GOT3 (cell line): Measurements from ENCODE around the gene ELOVL1.
"Not testable (repeated sequence)": the region's sequence is repeated elsewhere in the genome, so short reads cannot be mapped to it uniquely, and the experiment has no call there.

Source experiments
- DNase-seq: peaks from one replicate; lab custom pipeline; 2025; ENCODE audit warnings: mixed read lengths; lab: John Stamatoyannopoulos, UW

ELOVL1 gene

DNA sequence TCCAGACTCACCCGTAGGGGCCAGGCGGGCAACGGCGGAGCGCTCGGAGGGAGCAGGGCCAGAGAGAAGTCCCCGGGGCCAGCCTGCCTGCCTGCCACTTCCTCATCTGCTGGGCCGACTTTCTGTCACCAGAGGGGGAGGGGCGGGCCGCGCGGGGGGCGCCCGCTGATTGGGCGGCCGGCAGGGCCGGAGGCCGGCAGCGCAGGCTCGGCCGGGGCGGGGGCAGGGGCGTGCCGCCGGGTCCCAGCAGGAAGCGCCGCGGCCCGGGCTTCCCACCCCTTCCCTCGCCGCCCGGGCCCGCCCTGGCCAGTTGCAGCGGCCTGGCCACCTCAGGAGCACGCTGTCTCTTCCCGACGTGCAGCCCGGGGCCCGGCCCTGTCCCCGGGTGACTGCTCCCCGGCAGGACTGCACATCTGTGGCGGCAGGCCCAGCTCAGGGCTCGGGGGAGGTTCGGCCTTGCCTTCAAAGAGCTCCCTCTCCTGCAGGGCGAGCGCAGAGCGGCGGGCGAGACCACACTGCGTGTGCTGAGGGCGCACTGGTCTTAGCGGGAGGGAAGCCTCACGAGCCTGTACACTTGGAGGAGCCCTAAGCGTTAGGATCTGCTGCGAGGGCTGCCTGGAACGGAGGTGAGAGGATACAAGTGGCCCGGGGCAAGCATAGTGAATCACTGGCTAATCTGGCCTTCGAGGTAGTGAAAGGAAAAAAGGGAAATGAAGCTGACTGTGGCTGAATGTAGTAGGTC lies at the start of gene ELOVL1:
TSS of gene ELOVL1 (minus strand) at position 108 of the 742 bp plus-strand sequence. CDS start 2,402 bp downstream, outside the sequence.
- DNase-seq: peak; percentile 59

DNA sequence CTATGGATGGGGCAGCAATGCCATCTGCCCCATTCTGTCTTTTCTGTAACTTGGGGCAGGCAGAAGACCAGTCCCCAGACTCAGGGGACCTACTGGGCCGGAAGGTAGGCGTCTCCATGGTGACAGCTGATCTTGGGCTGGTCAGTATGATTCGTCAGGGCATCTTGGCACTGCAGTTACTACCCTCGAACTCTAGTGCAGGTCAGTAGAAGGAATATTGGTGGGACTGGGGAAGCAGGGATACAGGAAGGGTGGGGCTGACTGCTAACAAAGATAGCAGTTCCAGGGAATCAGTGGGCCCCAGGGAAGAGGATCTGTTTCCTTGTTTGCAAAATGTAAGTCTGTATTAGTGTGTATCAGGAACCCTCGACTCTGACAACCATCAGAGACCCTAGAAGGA lies 48.1 kb upstream of the ELOVL1 start:
- no peak for DNase-seq

DNA sequence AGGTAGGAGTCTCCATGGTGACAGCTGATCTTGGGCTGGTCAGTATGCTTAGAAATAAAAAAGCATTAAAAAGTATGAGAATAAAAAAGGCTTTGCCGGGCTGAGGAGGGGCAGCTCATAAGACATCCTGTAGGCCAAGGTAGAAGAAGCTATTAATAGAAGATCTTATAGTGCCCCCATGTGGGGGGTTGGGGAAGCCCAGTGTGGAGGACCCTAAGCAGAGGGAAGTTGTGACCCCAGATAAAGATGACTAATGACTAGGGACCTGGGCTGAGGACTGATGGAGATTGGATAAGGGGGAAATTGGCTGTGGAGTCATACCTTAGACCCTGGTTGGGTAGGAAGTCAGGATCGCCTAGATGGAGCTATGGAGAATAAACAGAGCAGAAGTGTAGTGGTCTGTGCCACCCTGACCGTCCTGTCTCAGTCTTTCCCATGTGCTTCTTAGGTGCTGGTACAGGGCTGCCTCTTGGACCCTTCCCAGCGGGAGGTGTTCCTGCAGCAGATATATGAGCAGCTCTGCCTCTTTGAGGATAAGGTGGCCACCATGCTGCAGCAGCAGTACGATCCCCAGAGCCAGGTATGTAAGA lies 46.9 kb upstream of the ELOVL1 start:
- no peak for DNase-seq

DNA sequence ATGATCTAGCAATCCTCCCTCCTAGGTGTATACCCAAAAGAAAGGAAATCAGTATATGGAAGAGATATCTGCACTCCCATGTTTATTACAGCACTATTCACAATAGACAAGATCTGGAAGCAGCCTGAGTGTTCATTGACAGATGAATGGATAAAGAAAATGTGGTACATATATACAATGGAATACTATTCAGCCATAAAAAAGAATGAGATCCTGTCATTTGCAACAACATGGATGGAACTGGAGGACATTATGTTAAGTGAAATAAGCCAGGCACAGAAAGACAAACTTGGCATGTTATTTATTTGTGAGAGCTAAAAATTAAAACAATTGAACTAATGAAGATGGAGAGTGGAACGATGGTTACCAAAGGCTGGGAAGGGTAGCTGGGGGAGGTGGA lies 45.6 kb upstream of the ELOVL1 start:
- DNase-seq: not testable (repeated sequence)

DNA sequence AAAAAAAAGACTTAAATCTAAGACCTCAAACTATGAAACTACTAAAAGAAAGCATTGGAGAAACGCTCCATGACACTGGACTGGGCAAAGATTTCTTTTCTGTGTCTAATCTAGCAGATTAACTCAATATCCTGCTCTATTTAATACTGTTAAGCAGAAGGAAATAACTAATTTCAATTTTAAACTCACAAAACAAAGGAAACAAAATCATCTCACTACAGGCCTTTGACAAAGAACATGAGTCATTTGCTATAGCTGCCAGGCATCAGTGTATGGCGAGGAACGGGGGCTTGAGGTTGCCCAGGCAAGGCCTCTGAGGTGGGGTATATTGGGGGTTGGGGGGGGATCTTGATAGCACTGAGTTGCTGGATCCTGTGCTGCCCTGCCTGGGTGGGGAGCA lies 42.8 kb upstream of the ELOVL1 start:
- DNase-seq: no peak

DNA sequence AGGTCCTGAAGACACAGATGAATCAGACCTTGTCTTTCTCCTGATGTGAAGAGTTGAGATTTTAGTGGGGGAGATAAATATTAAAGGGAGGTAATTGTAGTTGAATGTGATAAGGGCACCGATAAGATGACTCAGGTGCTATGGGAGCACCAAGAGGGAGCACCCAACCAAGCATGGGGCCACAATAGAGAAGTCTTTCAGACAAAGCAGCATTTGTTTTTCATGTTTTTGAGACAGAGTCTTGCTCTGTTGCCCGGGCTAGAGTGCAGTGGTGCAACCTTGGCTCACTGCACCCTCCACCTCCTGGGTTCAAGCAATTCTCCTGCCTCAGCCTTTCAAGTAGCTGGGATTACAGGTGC lies 38.0 kb upstream of the ELOVL1 start:
- no peak for DNase-seq

DNA sequence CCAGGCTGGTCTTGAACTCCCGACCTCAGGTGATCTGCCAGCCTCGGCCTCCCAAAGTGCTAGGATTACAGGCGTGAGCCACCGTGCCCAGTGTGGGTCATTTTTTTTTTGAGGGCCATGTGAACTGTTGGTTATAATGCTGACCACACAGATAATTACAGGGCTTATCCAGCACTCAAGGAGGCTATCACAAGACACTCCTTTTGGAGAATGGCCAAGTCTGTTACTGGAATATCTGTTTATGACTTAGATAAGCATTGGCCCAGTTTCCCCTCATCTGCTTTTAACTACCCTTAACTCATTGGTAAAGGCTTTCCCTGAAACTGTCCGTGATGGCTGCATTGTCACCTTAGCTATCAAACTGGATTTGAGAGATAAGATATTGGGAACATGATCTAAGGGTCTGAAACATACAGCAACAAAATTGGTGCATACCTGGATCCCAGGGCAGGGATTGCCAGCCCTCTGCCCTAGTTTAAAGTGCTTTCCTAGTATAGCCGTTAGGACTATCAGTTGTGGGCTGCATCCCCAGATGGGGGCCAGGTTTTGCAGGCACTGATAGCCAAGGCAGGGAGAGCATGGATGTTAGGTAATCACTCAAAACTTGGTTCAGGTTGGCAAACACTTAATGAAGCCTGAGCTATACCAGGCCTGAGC lies 37.5 kb upstream of the ELOVL1 start:
- no peak for DNase-seq

DNA sequence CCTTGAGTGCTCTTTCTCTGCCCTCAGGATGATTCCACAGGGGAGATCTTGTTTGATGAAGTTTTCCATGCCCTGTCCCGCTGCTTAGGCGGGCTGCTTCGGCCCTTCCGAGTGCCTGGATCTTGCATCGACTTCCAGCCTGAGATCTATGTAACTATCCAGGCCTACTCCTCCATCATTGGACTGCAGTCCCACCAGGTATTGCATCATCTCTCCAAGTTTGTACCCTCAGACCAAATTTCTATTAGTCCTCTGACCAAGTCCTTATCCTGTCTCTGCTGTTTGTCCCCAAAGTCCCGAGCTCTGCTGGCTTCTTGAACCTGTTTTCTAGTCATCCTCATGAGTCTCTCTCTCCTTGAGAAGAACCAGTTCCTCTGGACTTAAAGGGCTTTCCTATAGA lies 36.5 kb upstream of the ELOVL1 start:
- DNase-seq: no peak

DNA sequence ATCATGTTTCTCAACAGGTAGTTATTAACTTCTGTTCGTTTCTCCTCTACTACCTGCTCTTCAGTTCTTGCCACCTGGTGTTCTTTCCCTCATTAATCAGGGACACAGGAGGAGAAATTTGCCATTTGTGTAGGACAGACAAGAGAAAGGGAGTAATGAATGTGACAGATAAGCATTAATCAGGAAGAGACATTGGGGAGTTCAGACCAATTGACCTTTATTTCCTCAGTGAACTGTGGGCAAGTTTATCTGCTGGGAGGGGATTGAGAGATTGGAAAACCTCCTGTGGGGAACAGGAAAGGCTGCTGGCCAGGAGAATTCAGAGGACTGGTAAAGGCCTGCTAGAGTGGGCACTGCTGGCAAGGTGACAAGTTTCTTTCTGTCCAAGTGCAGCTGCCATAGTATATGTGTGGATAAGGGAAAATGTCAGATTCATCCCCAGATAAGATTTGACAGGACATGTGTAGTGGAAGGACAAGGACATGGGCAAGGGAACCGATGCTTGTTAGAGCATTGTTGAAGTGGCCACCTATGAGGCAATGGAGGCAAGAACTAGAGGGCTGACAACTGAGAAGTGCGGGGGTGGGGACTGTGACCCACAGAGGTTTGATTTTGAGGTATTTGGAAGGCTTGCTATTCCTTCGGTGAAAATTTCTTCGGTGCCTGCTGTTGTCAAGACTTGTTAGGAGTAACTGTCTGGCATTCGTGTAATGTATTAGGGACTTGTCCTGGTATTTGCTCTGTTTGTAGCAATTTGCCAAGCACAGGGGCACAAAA lies 34.5 kb upstream of the ELOVL1 start:
- DNase-seq: no peak

DNA sequence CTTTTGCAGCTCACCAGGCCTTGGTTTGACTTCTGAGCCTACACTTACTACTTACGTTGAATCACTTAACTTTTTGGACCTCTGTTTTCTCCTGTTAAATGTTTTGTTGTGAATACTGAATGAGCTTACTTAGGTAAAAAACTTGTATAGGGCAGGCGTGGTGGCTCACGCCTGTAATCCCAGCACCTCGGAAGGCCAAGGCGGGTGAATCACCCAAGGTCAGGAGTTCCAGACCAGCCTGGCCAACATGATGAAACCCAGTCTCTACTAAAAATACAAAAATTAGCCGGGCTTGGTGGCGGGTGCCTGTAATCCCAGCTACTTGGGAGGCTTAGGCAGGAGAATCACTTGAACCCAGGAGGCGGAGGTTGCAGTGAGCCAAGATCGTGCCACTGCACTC lies 32.6 kb upstream of the ELOVL1 start:
- DNase-seq: not testable (repeated sequence)

DNA sequence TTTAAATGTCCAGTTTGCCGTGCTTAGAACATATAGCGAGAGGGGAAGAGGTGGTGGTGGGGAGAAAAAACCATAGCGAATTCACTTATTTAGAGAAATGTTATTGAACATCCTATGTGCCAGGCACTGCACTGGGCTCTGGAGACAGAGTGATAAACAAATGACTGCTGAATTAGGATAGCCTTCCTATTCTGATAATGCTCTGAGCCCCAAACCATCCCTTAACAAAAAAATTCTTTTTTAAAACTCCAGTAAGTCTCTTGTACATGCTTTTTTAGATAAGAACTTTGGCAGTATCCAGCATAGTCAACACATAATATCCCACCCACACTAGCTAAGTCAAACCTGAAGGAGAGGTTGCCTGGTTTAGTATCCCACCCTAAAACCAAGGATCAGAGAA lies 30.4 kb upstream of the ELOVL1 start:
- no peak for DNase-seq

DNA sequence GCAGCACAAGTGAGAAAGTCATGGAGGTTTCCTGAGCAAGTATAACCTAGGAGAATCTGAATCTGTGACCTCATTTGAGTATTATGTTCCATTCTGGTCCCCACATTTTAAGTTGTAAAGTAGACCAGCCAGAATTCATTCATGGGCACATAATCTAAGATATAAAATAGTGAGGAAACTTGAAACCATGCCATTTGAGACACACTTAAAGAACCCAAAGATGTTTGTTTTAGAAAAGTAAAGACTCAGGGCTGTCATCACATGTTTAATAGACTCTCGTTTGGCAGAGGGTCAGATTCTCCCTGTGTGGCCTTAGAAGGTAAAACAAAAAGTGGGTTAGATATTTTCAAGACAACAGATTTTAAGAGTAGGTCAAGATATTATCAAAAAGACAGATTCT lies 28.2 kb upstream of the ELOVL1 start:
- no peak for DNase-seq

DNA sequence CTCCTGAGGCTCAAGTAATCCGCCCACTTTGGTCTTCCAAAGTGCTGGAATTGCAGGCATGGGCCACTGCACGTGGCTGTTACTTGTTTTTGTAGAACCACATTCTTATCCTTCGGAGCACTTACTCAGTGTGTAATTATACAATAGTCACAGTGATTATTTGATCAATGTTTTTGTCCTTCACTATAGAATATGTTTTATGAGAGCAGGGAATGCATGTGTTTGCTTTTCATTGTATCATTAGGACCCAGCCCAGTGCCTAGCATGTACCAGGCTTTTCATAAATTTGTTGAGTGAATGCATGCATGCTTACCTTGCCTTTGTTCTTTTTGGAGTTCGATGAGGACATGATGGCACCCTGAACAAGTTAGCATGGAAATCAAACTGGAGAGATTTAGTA lies 27.7 kb upstream of the ELOVL1 start:
- DNase-seq: no peak

DNA sequence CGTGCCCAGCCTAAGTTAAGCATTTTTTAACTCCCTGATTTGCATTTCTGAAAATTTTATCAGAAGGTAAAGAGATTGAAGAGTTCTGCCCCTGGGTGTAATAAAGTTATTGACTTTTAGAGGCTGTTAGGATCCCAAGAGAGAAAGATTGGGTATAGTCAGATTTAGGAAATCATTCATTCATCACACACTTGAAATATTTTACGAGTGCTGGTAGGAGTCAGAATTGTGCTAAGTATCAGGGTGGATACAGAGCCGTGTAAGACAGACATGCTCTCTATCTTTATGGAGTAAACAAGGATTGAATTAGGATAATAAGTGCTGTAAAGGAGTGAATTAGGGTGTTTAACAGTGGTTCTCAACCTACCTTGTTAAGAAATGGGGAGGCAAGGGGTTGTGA lies 24.9 kb upstream of the ELOVL1 start:
- no peak for DNase-seq

DNA sequence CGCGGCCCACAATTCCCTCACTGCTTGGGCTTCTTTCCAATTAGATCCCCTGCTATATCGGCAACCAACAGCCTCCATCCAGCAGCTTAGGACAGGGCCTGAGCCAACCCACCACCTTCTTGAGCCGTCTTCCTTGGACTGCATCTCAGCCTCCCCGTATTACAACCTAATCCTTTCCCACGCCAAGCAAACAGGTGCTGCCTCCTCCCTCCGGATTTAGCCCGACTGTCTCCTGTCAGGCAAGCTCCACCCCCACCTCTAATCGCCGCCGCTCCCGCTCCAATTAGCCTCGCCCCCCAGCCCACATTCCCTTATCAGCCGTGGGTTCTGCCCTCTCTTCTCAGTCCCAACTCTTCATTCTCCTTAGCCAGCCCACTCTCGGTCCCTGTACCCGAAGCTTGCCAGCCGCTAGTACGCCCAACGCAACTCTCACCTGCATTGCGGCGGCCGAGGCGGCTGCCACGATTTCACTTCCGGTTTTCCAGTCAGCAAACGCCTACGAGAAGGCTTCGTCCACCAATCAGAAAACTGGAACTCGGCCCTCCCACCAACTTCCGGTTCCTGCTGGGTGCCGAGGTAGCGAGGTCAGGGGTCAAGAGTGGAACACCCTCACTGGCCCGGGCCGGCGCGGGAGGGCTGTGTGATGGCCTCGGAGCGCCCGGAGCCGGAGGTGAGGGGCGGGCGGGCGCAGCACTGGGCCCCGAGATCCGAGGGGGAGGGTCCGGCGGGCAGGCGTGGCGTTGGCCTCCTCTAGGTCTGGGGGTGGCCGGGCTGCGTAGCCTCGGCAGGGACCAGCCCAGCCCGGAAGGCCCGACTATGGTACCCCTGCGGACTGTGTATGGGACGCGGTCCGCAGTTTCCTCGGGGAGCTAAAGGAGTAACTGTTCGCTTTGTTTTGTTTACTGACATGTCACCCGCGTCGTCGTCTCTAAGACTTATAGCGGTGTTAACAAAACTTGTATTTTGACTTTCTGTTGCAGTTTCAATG lies 21.8 kb upstream of the ELOVL1 start, which contains the start of the genes MED8 and SZT2:
TSS of gene MED8 (minus strand) at position 475 of the 988 bp plus-strand sequence. CDS start at position 439, 36 bp downstream.
TSS of gene SZT2 (plus strand) at position 574 of the 988 bp plus-strand sequence. CDS start at position 644, 70 bp downstream.
- DNase-seq: peak; percentile 66

DNA sequence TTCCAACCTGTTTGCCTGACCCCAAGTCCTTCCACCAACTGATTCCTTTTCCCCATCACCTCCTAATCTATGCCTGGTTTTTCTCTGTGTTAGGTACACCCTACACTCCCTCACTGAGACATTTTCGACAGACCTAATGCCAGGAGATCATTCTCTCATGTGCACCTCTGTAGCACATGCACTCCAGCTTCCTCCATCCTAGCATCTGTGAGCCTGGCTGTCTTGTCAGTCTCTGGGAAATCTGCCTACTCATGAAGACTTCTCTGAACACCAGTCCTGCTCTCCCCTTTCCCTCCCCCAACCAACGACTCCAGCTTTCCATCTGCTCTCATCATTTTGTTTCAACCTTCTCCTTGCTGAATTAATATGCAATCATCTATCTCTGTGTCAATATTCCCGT lies 20.8 kb upstream of the ELOVL1 start:
- DNase-seq: no peak

DNA sequence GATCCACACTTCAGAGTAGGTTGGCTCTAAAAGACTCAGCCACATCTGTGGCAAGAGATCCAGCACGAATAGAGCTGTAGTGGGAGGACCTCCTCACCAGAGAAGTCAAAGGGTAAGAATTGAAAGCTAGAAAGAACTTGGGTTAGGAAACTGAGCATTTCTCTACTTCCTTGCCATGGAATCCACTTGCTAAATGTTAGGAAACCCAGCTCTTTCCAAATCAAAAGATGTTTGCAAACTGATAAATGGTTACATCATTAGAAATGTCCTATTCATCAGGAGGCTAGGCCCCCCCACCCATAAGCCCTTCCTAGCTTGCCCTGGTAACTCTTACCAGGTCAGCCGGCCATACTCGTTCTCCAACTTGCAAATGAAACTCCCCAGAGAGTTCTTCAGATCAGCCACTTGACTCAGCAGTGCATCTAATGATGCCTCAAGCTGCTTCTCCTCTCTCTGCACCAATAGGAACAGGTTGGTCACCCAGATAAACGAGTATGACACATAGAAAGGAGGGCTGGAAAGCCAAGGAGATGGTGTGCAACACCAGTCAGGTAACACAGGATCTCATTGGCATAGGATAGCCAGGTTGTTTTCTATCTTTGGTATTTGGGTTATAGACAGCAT lies 20.3 kb upstream of the ELOVL1 start:
- no peak for DNase-seq

DNA sequence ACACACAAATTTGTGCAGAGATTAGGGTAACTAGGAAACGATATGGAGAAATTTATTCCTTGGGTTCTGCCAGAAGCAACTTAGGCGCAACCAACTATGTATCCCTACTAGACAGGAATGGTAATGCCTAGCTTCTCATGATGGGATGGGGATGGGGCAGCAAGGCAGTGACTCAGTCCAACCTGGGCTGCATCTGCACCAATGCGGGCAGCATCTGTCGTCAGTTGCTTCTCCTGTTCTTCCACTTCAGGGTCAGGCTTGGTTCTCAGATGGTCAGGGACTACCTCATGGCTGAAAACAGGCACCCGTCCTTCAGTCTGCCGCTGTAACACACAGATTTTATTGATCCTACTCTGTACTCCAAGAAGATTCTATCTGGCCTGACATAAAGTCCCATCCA lies 18.9 kb upstream of the ELOVL1 start:
- no peak for DNase-seq

DNA sequence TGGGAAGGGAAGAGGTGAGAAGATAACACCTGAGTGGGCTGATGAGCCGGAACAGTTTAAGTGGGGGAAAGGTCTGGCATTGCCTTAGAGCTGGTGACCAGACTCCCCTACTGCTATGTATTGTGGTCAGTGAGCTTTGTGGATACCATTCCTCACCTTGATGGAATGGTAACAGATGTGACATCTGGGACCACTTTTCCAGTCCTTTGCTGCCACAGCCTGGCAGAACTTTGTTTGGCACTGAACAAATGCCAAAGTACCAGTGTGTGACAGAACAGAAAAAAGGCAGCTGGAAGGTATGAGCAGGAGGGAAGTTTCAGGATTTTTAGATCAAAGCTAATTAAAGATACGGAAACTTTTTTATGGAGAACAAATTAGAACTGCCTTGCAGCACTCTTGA lies 15.6 kb upstream of the ELOVL1 start:
- no peak for DNase-seq

DNA sequence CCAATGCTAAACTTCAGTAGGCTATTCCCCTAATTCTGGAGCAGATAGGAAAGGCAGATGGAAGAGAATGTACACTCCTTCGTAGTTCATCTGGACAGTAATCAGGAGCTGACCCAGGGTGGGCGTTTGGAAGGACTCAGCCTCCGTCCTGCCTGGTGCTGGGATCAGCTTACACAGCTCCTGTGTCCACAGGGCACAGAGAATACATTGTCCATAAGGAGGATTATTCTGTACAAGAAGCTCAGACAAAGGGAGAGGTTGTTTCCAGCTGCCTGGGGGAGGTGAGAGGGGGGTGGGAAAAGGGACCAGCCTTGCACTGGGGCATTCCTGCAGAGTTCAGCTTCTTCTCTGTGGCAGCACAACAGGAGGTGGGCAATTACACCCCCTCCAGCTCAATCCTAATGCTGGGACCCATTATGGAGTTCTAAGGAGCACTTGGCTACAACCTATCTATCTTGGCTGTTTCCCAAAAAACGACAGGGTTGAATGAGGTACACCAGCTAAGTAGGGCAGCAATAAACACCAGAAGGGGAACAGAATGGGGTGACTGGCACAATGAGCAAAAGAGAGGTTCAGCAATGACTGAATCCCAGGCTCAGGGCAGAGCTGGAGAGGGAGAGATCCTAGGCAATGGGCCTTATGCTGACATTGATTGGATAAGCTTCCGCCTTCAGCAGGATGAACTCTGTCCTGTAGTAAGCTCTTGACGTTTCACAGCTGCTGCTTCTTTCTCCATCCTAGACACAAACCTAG lies 14.4 kb upstream of the ELOVL1 start:
- no peak for DNase-seq
